T-cell (primary cell): ENCODE results near the gene CDH4. TPM values are rescaled to one million over a fixed set of nuclear protein-coding genes. Genes with fewer than 3 reads are reported as not detected.
A peak's percentile ranks its signal among the peaks of the same experiment; 100 is the strongest.

Experiments used
- ATAC-seq, 4 experiments: fragments of 200-7000 bp in 3 of 4; fragments of 150-1000 bp in 1 of 4; cut with Tn5 transposase; replicated peaks in 1 of 4; 1 replicate in 3 of 4; 2 replicates in 1 of 4; pipeline ENCODE4 v1.10.0; 2021; ENCODE audit warnings: moderate library complexity in 3 of 4, mild to moderate bottlenecking in 2 of 4, moderate number of reproducible peaks in 1 of 4
- CTCF ChIA-PET, 2 donors: fragments of 300-600 bp; sonication (Branson Sonifier 250); formaldehyde crosslinking; loops; one replicate each; lab custom pipeline; 2022; ENCODE audit warnings: antibody characterized with exemption in 2 of 2; lab: Charles Lee
- POLR2A ChIA-PET, 2 donors: fragments of 300-600 bp; sonication (Branson Sonifier 250); formaldehyde crosslinking; loops; one replicate each; lab custom pipeline; 2022; ENCODE audit warnings: antibody characterized with exemption in 2 of 2; lab: Charles Lee
- DNase-seq, 35 experiments: peaks; one replicate each; pipeline versions ENCODE4 v3.0.0 to v3.0.0-alpha.2; 2013 to 2023
- H3K27ac ChIP-seq: one replicate; pipeline ENCODE4 v1.5.1; 2013; ENCODE audit warnings: low read length
- H3K27me3 ChIP-seq, 2 experiments: replicated peaks in 1 of 2; 1 replicate in 1 of 2; 2 replicates in 1 of 2; pipeline versions ENCODE4 v1.6.1 to v1.7.0; 2013; ENCODE audit warnings: low read length in 1 of 2, mixed read lengths in 1 of 2; ENCODE audit not compliant: control insufficient read depth in 2 of 2, insufficient read depth in 2 of 2; ENCODE audit errors: extremely low read depth in 1 of 2
- H3K36me3 ChIP-seq, 2 donors: 1 replicate in 1 of 2; 2 replicates in 1 of 2; pipeline versions ENCODE4 v1.6.1 to v1.7.0; 2013; ENCODE audit warnings: low read length in 1 of 2; ENCODE audit not compliant: control insufficient read depth in 2 of 2, insufficient read depth in 1 of 2; ENCODE audit errors: extremely low read depth in 1 of 2
- H3K4me1 ChIP-seq, 2 experiments: 1 replicate in 1 of 2; 2 replicates in 1 of 2; pipeline versions ENCODE4 v1.6.1 to v1.7.0; 2013; ENCODE audit warnings: low read length in 2 of 2, mixed read lengths in 1 of 2; ENCODE audit not compliant: insufficient read depth in 2 of 2, control insufficient read depth in 1 of 2; ENCODE audit errors: extremely low read depth in 1 of 2
- H3K4me3 ChIP-seq, 2 donors: 1 replicate in 1 of 2; 2 replicates in 1 of 2; pipeline versions ENCODE4 v1.5.1 to v1.7.0; 2013; ENCODE audit warnings: mild to moderate bottlenecking in 2 of 2, low read length in 1 of 2, moderate library complexity in 1 of 2; ENCODE audit not compliant: control insufficient read depth in 1 of 2; ENCODE audit errors: extremely low read depth in 1 of 2
- H3K9me3 ChIP-seq: 2 replicates; pipeline ENCODE4 v1.7.0; 2013
- H3K27ac Mint-ChIP-seq, 2 donors: one replicate each; pipeline ENCODE4 v1.8.0; 2020 to 2021; ENCODE audit warnings: mild to moderate bottlenecking in 2 of 2, mixed read lengths in 2 of 2
- H3K27me3 Mint-ChIP-seq, 2 donors: one replicate each; pipeline ENCODE4 v1.8.0; 2021 to 2022; ENCODE audit warnings: mixed read lengths in 2 of 2
- H3K36me3 Mint-ChIP-seq: one replicate; pipeline ENCODE4 v1.8.0; 2021; ENCODE audit warnings: mixed read lengths
- H3K4me1 Mint-ChIP-seq, 3 donors: one replicate each; pipeline ENCODE4 v1.8.0; 2020 to 2022; ENCODE audit warnings: mixed read lengths in 3 of 3, mild to moderate bottlenecking in 1 of 3
- H3K4me3 Mint-ChIP-seq, 3 donors: one replicate each; pipeline ENCODE4 v1.8.0; 2020 to 2022; ENCODE audit warnings: mild to moderate bottlenecking in 3 of 3, mixed read lengths in 3 of 3, moderate library complexity in 3 of 3
- H3K9me3 Mint-ChIP-seq, 3 donors: one replicate each; pipeline ENCODE4 v1.8.0; 2020 to 2022; ENCODE audit warnings: mixed read lengths in 3 of 3
- WGBS: methylation state at CpG from one replicate; pipeline ENCODE4 v1.1.5; 2013; ENCODE audit warnings: missing lambda C conversion rate; ENCODE audit not compliant: insufficient coverage; 5-methylcytosine and 5-hydroxymethylcytosine counted together
- total RNA-seq, 35 experiments: library from RNA in 6 of 35; stranded (reverse) in 6 of 35; fragments of 120-200 nt in 1 of 35; gene quantifications; one replicate each; pipeline versions ENCODE4 v1.2.1 to v1.2.4 and lab custom pipeline; 2013 to 2026

The CDH4 gene
- total RNA-seq, 5 donors from 2014 or later (not counting 1 experiment from before 2014, with no cell fraction given), result 0.06 to 0.64 (median 0.14) TPM

DNA sequence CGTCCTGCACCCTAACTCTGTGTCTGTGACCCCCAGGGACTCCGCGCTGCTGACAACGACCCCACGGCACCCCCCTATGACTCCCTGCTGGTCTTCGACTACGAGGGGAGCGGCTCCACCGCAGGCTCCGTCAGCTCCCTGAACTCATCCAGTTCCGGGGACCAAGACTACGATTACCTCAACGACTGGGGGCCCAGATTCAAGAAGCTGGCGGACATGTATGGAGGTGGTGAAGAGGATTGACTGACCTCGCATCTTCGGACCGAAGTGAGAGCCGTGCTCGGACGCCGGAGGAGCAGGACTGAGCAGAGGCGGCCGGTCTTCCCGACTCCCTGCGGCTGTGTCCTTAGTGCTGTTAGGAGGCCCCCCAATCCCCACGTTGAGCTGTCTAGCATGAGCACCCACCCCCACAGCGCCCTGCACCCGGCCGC, 684.7 kb downstream of the CDH4 start:
- no peaks in the 10 kb centered on the region for H3K4me1 ChIP-seq
- no peaks in the 10 kb centered on the region for H3K36me3 ChIP-seq
- POLR2A ChIA-PET, result no interaction called here
- peaks cover 0 to 9% of the 10 kb centered on the region in 2 experiments for H3K27me3 ChIP-seq
- Mint-ChIP-seq H3K4me1 (peaks cover 0 to 5% (median 0%) of the 10 kb centered on the region in 3 donors), H3K4me3 (no peak overlapping the region), H3K36me3 (no peaks in the 10 kb centered on the region), H3K27me3 (peaks cover 3 to 8% of the 10 kb centered on the region in 2 donors), H3K9me3 (no peaks in the 10 kb centered on the region), H3K27ac (no peak overlapping the region)
- no peak overlapping the region for H3K4me3 ChIP-seq
- 94% methylated on average over 19 of the region's 29 CpGs for WGBS
- CTCF ChIA-PET, result no interaction called here
- ATAC-seq, result no peak
- no peak overlapping the region for H3K27ac ChIP-seq
- no peaks in the 10 kb centered on the region for H3K9me3 ChIP-seq
- peak in 1 of 35 experiments; percentile 20 for DNase-seq

DNA sequence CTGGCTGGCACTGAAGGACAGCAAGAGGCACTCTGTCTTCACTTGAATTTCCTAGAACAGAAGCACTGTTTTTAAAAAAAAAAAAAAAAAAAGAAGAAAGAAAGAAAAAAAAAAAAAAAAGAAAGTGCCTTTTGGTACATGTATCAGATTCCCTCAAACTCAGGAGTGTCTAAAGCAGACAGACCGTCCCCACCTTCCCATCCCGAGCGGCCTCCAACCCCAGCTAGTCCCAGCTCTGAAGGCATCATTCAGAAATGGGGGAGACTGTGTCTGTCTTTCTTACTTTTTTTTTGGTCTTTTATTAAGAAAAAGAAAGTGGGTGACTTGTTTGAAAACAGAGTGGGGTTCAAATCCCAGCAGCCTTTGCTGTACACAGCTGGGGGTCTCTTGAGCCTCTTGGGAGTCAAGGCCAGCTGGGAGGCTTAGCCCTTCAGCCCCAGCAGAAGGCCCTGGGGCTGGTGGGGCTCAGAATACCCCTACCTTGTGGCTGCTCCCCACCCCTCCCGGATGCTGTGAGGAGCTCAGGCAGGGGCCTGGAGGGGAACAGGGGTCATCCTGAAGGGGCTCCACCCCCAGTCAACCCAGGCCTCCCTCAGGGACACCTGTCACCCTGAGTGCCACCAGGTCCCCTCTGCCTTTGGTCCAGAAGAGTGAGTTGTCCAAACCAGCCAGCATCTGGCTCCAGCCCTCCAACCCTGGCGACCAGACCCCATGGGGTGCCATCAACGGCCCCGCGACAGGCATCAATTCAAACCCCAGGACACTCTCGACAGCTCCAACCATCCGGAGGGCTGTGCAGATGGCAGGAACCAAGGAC, 685.3 kb downstream of the CDH4 start:
- ATAC-seq (no peak), DNase-seq (no peak)
- Mint-ChIP-seq H3K27ac (no peak overlapping the region), H3K27me3 (peaks cover 3 to 8% of the 10 kb centered on the region in 2 donors), H3K4me3 (no peak overlapping the region), H3K36me3 (no peaks in the 10 kb centered on the region), H3K9me3 (no peaks in the 10 kb centered on the region), H3K4me1 (peaks cover 0 to 5% (median 0%) of the 10 kb centered on the region in 3 donors)
- ChIA-PET CTCF (no interaction called here), POLR2A (no interaction called here)
- Histone ChIP-seq H3K4me1 (no peaks in the 10 kb centered on the region), H3K9me3 (no peaks in the 10 kb centered on the region), H3K27ac (no peak overlapping the region), H3K4me3 (no peak overlapping the region), H3K36me3 (no peaks in the 10 kb centered on the region), H3K27me3 (peaks cover 0 to 9% of the 10 kb centered on the region in 2 experiments)
- WGBS, result 83% methylated on average over 7 of the region's 10 CpGs

DNA sequence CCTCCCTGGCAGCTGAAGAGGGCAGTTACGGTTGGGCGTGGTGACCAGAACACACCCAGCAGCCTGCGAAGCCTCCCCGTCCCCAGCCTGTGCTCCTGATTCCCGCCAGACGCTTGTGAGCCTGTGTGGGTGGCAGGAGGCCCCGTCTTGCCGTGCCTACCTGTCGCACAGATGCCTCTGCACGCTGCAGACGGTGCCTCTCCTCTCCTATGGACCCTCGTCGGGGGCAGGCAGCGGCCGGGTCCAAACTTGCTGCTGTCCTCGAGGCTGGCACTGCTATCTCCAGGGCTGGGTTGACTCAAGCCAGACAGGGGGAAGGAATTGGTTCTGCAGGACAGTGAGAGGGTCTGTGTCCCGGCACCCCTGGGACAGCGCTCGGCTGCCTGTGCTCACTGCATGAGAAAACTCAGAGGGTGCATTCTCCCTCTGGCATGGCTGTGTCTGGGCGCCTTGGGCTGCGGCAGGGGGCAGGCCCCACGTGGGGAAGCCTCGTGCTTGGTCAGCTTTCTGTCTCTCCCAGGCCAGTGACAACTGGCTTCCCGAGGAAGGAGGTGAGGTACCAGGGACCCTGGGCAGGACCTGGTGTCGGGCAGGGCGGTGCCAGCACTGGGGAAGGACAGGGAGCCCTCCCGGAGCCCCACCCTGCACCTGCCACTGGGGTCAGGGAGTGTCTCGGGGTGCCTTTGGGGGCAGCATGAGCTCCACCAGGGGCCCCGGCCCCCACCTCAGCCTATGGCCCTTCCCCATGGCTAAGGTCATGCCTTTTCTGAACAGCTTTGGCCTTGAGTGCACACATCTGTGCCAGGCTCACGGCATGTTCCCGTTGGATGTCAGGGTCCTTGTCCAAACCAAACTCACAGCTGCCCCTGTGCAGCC, 686.1 kb downstream of the CDH4 start:
- no peak overlapping the region for H3K27ac Mint-ChIP-seq
- H3K27me3 Mint-ChIP-seq, result peaks cover 3 to 8% of the 10 kb centered on the region in 2 donors
- no peaks in the 10 kb centered on the region for H3K36me3 ChIP-seq
- H3K9me3 ChIP-seq, result no peaks in the 10 kb centered on the region
- ATAC-seq (no peak), DNase-seq (no peak)
- no peaks in the 10 kb centered on the region for H3K36me3 Mint-ChIP-seq
- no peaks in the 10 kb centered on the region for H3K9me3 Mint-ChIP-seq
- peaks cover 0 to 9% of the 10 kb centered on the region in 2 experiments for H3K27me3 ChIP-seq
- POLR2A ChIA-PET, result no interaction called here
- H3K4me3 ChIP-seq, result no peak overlapping the region
- H3K4me1 ChIP-seq, result no peaks in the 10 kb centered on the region
- peaks cover 0 to 5% (median 0%) of the 10 kb centered on the region in 3 donors for H3K4me1 Mint-ChIP-seq
- no peak overlapping the region for H3K4me3 Mint-ChIP-seq
- CTCF ChIA-PET, result no interaction called here
- 73% methylated on average over 30 of the region's 31 CpGs for WGBS
- H3K27ac ChIP-seq, result no peak overlapping the region

DNA sequence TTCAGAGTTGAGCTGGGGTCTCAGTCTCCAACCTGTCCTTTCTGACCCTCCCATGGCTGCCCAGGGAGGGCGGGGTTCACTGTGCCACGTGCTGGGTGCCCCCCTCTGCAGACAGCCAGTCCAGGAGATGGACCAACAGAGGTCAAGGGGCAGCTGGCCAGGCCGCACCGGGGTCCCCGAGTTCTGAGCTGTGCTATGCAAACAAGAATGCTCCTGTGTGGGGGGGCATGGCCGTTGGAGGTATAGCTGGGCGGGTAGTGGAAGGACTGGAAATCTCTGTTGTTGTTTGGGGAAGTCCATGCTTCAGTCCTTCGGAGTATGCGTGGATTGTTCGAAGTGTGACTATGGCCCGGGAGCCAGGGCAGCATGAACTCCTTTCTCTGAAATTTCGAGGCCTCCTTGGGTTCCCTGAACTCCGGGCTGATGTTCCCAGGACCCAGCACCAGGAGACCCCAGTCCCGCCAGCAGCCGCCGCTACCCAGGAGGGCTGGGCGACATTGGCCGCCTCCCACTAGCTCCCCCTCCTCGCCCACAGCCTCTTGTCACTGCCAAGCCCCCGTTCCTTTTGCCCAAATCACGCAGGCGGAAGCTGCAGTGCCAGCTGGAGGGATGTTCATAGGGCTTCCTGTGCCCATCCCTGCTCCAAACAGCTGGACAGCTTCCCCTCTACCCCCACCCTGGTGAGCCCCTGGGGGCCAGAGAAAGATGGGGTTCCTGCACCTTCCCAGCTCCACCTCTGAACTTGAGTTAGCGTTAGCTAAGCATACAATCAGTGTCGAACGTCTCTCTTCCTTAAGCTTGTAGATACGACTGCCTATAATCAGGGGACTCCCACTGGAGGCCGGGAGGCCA, 687.0 kb downstream of the CDH4 start:
- Mint-ChIP-seq H3K27me3 (peaks cover 3 to 8% of the 10 kb centered on the region in 2 donors), H3K9me3 (no peaks in the 10 kb centered on the region), H3K4me1 (peaks cover 0 to 5% (median 0%) of the 10 kb centered on the region in 3 donors), H3K4me3 (no peak overlapping the region), H3K36me3 (no peaks in the 10 kb centered on the region), H3K27ac (no peak overlapping the region)
- H3K27me3 ChIP-seq, result peaks cover 0 to 9% of the 10 kb centered on the region in 2 experiments
- no peaks in the 10 kb centered on the region for H3K36me3 ChIP-seq
- WGBS, result 83% methylated on average over 19 of the region's 27 CpGs
- no peaks in the 10 kb centered on the region for H3K4me1 ChIP-seq
- ChIA-PET CTCF (no interaction called here), POLR2A (no interaction called here)
- no peaks in the 10 kb centered on the region for H3K9me3 ChIP-seq
- ATAC-seq (no peak), DNase-seq (no peak)
- H3K27ac ChIP-seq, result no peak overlapping the region
- no peak overlapping the region for H3K4me3 ChIP-seq

DNA sequence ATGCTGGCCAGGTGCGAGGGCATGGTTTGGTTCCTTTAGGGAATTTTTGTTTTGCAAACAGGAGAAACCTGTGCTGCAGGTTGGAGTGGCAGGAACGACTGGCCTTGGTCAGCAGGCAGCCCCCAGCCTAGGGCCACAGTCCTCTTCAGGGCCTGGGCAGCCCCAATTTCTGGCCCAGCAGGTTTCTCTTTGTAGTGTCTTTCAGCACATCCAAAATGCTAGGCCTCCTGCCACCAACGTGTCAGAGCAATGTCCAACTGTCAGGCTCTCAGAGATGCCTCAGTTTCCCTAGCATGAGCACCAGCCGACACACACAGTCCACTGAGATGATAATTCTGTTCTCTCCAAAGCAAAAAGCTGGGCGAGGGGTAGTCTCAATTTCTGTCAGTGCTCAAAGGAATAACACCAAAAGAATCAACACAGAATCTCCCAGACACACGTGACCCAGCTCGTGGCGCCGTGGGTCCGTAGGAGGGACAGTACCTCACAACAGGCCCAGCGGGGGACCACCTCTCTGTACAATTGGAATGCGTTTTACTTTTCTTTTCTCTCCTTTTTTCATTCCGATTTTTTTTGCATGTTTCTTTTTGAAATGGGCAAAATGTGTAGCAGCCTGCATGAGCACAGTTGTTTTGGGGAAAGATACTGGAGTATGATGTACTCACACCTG, 687.8 kb downstream of the CDH4 start:
- 73% methylated on average over 10 of the region's 13 CpGs for WGBS
- H3K9me3 ChIP-seq, result no peaks in the 10 kb centered on the region
- no peak overlapping the region for H3K27ac ChIP-seq
- H3K27me3 Mint-ChIP-seq, result peaks cover 2 to 6% of the 10 kb centered on the region in 2 donors
- peaks cover 0 to 3% (median 0%) of the 10 kb centered on the region in 3 donors for H3K4me1 Mint-ChIP-seq
- ATAC-seq (no peak), DNase-seq (peak in 1 of 35 experiments; percentile 13)
- H3K36me3 Mint-ChIP-seq, result no peaks in the 10 kb centered on the region
- H3K27me3 ChIP-seq, result peaks cover 0 to 9% of the 10 kb centered on the region in 2 experiments
- H3K9me3 Mint-ChIP-seq, result no peaks in the 10 kb centered on the region
- CTCF ChIA-PET, result no interaction called here
- H3K36me3 ChIP-seq, result no peaks in the 10 kb centered on the region
- POLR2A ChIA-PET, result no interaction called here
- H3K4me3 Mint-ChIP-seq, result no peak overlapping the region
- H3K27ac Mint-ChIP-seq, result no peak overlapping the region
- H3K4me1 ChIP-seq, result no peaks in the 10 kb centered on the region
- H3K4me3 ChIP-seq, result no peak overlapping the region
